Measurements from ENCODE around the gene BCL6B. TPM values are rescaled to one million over a fixed set of nuclear protein-coding genes. Genes with fewer than 3 reads are reported as not detected.
"Not testable (repeated sequence)": the region's sequence is repeated elsewhere in the genome, so short reads cannot be mapped to it uniquely, and the experiment has no call there.

The BCL6B gene
- polyA plus RNA-seq, 1 experiment, result not detected

DNA sequence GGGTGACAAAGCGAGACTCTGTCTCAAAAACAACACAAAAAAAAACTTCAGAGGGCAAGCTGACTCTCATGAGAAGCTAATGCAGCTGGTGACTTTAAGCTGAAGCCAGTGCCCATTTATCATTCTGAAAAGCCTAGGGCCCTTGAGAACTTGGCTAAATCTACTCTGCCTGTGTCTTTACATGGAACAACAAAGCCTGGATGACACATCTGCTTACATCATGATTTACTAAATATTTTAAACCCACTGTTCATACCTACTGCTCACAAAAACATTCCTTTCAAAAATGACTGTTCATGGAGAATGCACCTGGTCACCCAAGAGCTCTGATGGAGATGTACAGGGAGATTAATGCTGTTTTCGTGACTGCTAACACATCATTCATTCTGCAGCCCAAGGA is 33.1 kb upstream of the BCL6B start:
- no peak for DNase-seq (ENCODE audit: low read depth, low spot score)
- H3K27ac ChIP-seq (ENCODE audit: low read depth, low read length), result no peak overlapping the region
- no peaks in the 10 kb centered on the region for H3K27me3 ChIP-seq (ENCODE audit: control insufficient read depth, insufficient read depth, low read length)
- TF ChIP-seq, protein P1, sequence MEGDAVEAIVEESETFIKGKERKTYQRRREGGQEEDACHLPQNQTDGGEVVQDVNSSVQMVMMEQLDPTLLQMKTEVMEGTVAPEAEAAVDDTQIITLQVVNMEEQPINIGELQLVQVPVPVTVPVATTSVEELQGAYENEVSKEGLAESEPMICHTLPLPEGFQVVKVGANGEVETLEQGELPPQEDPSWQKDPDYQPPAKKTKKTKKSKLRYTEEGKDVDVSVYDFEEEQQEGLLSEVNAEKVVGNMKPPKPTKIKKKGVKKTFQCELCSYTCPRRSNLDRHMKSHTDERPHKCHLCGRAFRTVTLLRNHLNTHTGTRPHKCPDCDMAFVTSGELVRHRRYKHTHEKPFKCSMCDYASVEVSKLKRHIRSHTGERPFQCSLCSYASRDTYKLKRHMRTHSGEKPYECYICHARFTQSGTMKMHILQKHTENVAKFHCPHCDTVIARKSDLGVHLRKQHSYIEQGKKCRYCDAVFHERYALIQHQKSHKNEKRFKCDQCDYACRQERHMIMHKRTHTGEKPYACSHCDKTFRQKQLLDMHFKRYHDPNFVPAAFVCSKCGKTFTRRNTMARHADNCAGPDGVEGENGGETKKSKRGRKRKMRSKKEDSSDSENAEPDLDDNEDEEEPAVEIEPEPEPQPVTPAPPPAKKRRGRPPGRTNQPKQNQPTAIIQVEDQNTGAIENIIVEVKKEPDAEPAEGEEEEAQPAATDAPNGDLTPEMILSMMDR (IDR thresholded peaks at IDR 0.05; ENCODE audit: low read depth, low read length), result no peak
- H3K9me3 ChIP-seq (ENCODE audit: control insufficient read depth, insufficient read depth, low read length), result no peaks in the 10 kb centered on the region
- ChIA-PET POLR2A (no interaction called here), CTCF (interaction anchor here (1.2 to 2.0 kb wide), 3 partner anchors 15 to 79 kb away, joined by 6 to 7 read pairs (median 6); no protein-coding TSS in a partner anchor)
- H3K4me3 ChIP-seq (ENCODE audit: low read depth, low read length), result no peak overlapping the region

DNA sequence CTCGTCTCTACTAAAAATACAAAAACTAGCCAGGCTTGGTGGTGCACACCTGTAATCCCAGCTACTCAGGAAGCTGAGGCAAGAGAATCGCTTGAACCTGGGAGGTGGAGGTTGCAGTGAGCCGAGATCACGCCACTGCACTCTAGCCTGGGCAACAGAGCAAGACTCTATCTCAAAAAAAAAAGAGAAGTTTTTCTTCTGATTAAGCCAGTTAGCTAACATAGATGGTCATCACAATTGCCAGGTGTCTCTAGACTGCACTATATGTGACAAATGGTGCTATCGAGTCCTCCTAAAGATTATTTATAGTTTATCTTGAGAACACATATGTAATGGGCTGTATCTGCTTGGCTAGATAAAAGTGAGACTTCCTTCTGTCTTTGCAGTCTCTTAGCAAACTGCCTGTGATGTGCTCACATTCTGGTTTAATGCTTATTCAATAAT is 29.2 kb upstream of the BCL6B start:
- H3K4me3 ChIP-seq (ENCODE audit: low read depth, low read length); H3K9me3 ChIP-seq (ENCODE audit: control insufficient read depth, insufficient read depth, low read length); H3K27me3 ChIP-seq (ENCODE audit: control insufficient read depth, insufficient read depth, low read length); H3K27ac ChIP-seq (ENCODE audit: low read depth, low read length); DNase-seq (ENCODE audit: low read depth, low spot score); POLR2A ChIA-PET: not testable (repeated sequence)
- CTCF ChIA-PET, result interaction anchor here (0.6 to 1.2 kb wide), 4 partner anchors 11 to 322 kb away, joined by 3 to 5 read pairs (median 3); no protein-coding TSS in a partner anchor

DNA sequence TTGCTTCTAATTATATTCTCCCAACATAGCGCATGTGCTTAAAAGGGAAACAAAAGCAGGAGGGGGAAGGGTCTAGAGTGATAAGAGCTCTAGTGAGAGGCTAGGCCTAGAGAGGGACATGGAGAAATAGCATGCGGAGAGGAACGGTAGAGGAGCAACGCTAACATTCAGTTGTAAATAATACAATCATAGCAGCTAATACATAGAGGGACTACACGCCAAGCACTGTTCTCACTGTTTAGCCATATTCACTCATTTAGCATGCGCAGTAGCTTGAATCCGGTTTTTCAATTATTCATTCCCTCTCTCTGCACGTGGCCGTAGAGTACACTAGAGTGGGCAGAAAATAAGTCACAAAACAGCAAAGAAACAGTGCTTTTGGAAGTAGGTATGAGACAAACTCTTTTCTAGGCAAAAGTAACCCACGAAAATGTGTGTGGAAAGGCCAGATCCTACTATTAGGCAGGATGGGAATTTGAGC is 28.7 kb upstream of the BCL6B start:
- no peak for DNase-seq (ENCODE audit: low read depth, low spot score)
- Histone ChIP-seq H3K27ac (ENCODE audit: low read depth, low read length) (no peak overlapping the region), H3K4me3 (ENCODE audit: low read depth, low read length) (no peak overlapping the region), H3K9me3 (ENCODE audit: control insufficient read depth, insufficient read depth, low read length) (peaks cover 6% of the 10 kb centered on the region; the same call in 1 of the 2 replicates), H3K27me3 (ENCODE audit: control insufficient read depth, insufficient read depth, low read length) (peaks cover 3% of the 10 kb centered on the region)
- CTCF ChIA-PET, result interaction anchor here (0.6 to 1.2 kb wide), 4 partner anchors 10 to 323 kb away, joined by 3 to 5 read pairs (median 3); no protein-coding TSS in a partner anchor
- TF ChIP-seq, protein P1 (IDR thresholded peaks at IDR 0.05; ENCODE audit: low read depth, low read length), result no peak
- POLR2A ChIA-PET, result no interaction called here

DNA sequence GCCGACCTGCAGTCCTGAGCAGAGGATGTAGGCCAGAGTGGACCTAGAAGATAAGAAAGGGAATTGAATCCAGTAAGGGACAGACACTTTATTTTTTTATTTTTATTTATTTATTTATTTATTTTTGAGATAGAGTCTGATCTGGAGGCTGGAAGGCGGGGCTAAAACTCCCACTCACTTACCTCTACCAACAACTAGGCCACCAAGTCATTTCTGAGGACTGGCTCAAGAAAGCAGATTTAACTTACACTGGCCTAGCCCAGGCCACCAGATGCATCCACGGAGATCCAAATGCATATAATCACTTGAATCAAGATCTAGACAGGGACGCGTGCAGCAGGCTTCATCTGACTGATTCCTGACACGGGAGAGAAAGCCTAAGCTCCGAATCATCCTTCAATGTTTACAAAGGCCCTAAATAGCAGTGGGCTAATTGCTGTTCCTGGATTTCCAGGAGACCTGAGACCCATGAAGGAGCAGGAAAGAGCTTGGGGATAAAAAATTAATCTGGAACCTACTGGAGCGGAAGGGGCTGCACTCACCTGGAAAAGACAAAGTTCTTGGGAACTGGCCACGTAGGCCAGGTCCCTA is 28.1 kb upstream of the BCL6B start:
- no peak for DNase-seq (ENCODE audit: low read depth, low spot score)
- CTCF ChIA-PET, result interaction anchor here (1.0 to 1.8 kb wide), 5 partner anchors 10 to 323 kb away, joined by 3 to 15 read pairs (median 5); no protein-coding TSS in a partner anchor
- no peak overlapping the region for H3K4me3 ChIP-seq (ENCODE audit: low read depth, low read length)
- H3K27ac ChIP-seq (ENCODE audit: low read depth, low read length), result no peak overlapping the region
- TF ChIP-seq, protein P1 (IDR thresholded peaks at IDR 0.05; ENCODE audit: low read depth, low read length), result no peak
- POLR2A ChIA-PET, result no interaction called here
- H3K9me3 ChIP-seq (ENCODE audit: control insufficient read depth, insufficient read depth, low read length), result peaks cover 6% of the 10 kb centered on the region; the same call in 1 of the 2 replicates
- peaks cover 3% of the 10 kb centered on the region for H3K27me3 ChIP-seq (ENCODE audit: control insufficient read depth, insufficient read depth, low read length)

DNA sequence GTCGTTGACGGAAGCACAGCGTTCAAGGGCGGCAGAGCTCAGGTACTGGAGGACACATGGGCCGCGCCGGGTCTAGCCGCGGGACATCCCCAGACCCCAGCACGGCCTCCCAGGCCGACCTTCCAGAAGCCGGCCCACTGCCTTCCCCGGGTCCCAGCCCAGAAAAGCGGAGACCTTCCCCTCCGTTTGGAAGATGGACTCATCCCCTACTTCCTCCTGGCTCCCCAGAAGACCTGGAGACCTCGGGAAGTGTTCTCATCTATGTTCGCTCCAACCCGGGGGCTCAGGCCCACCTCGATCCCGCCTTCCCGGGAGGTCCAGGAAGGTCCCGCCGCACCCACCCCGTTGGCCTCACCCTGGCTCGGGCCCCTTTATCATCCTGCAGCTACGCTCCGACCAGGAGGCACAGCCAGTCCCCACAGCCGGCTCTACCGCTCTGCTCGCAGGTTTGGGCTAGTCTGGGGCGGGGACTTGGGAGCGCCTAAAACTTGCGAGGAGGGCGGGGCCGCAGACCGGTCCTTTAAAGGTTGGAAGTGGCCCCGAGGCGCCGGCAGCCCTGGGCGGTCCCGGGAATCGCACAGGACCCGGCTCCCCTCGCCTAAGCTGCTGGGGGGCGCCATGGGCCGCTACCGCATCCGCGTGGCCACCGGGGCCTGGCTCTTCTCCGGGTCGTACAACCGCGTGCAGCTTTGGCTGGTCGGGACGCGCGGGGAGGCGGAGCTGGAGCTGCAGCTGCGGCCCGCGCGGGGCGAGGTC is 27.2 kb upstream of the BCL6B start, which contains the start of gene ALOX12:
TSS of gene ALOX12 (plus strand) at position 550 of the 756 bp plus-strand sequence. CDS start at position 619, 69 bp downstream.
- no peak for DNase-seq (ENCODE audit: low read depth, low spot score)
- Histone ChIP-seq H3K9me3 (ENCODE audit: control insufficient read depth, insufficient read depth, low read length) (peaks cover 6% of the 10 kb centered on the region; the same call in 1 of the 2 replicates), H3K27ac (ENCODE audit: low read depth, low read length) (no peak within 1 kb of the TSS), H3K4me3 (ENCODE audit: low read depth, low read length) (no peak within 1 kb of the TSS), H3K27me3 (ENCODE audit: control insufficient read depth, insufficient read depth, low read length) (peaks cover 3% of the 10 kb centered on the region)
- TF ChIP-seq, protein P1 (IDR thresholded peaks at IDR 0.05; ENCODE audit: low read depth, low read length), result no peak
- ChIA-PET POLR2A (interaction anchor here (1.0 kb wide), 1 partner anchor 17 kb away, joined by 3 read pairs; the partner anchor contains the start of gene RNASEK), CTCF (interaction anchor here (0.7 to 1.8 kb wide), 7 partner anchors 9 to 380 kb away, joined by 4 to 15 read pairs (median 6); no protein-coding TSS in a partner anchor)

All from AG04450 (cell line).